ENCODE data around the gene RIT2. TPM values are rescaled to one million over a fixed set of nuclear protein-coding genes. Genes with fewer than 3 reads are reported as not detected.

The RIT2 gene
- total and polyA plus RNA-seq, 4 donors: not detected

- Histone ChIP-seq H3K9me3 (ENCODE audit: control insufficient read depth in 4 of 4, insufficient read depth in 3 of 4, low read length in 3 of 4) (no peaks in the 10 kb centered on the region), H3K9ac (ENCODE audit: insufficient read depth in 1 of 2, low read length in 2 of 2) (no peak overlapping the region), H3K4me3 (no peak overlapping the region), H3K4me1 (ENCODE audit: control insufficient read depth in 5 of 5, insufficient read depth in 5 of 5, low read length in 5 of 5) (peaks cover 0 to 23% (median 0%) of the 10 kb centered on the region in 5 donors), H3K27me3 (ENCODE audit: control insufficient read depth in 3 of 3, insufficient read depth in 3 of 3, low read length in 2 of 3) (no peaks in the 10 kb centered on the region), H3K36me3 (ENCODE audit: control insufficient read depth in 4 of 4, insufficient read depth in 4 of 4, low read length in 4 of 4) (no peaks in the 10 kb centered on the region), H3K27ac (ENCODE audit: low read depth in 1 of 2, low read length in 1 of 2) (no peak overlapping the region)
- DNase-seq (no peak), ATAC-seq (ENCODE audit: insufficient read depth, low FRiP score) (no peak)
- no peak for TF ChIP-seq CTCF (IDR thresholded peaks at IDR 0.05; ENCODE audit: control extremely low read depth, extremely low read depth)
- 96% methylated on average over 1 of the region's 1 CpG for WGBS, 2 donors
Measured at GRCh38 chr18:42980426-42980825, 135.1 kb downstream of the RIT2 start.

DNA sequence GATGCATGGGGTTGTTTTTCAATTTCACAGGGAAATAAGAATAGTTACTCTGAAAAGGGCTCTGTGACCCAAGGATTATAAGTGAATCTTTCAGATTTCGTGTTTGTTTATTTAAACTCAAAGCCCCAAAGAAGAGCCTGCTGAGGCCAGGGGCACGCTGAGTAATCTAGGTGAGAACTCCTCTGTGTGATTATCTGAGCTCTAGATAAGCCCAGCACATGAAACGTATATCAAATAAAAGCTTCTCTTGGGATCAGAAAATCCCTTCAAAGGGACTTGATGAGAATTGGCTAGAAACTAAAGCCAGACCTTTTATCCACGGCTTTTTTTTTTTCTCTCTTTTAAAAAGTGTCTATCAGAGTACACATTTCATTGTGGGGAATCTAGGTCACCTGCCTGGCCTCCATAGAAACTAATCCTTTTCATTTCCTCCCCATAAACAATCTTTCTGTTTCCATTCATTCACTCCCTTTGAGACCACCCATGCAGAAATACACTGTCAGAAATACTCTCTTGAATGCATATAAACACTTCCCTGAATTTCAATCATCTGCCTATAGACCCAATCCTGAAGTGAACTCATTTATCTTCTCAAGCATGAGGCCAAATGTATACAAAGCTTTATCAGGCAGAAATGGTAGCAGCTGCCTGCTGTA, 137.4 kb downstream of the RIT2 start:
- no peak for TF ChIP-seq CTCF (IDR thresholded peaks at IDR 0.05; ENCODE audit: control extremely low read depth, extremely low read depth)
- H3K27me3 ChIP-seq (ENCODE audit: control insufficient read depth in 3 of 3, insufficient read depth in 3 of 3, low read length in 2 of 3): no peaks in the 10 kb centered on the region
- WGBS, 2 donors: 46 to 54% methylated on average over 4 of the region's 4 CpGs
- no peaks in the 10 kb centered on the region for H3K36me3 ChIP-seq (ENCODE audit: control insufficient read depth in 4 of 4, insufficient read depth in 4 of 4, low read length in 4 of 4)
- ATAC-seq (ENCODE audit: insufficient read depth, low FRiP score) (no peak), DNase-seq (peak in 1 of 3 donors; percentile 12)
- H3K9me3 ChIP-seq (ENCODE audit: control insufficient read depth in 4 of 4, insufficient read depth in 3 of 4, low read length in 3 of 4): no peaks in the 10 kb centered on the region
- no peak overlapping the region for H3K9ac ChIP-seq (ENCODE audit: insufficient read depth in 1 of 2, low read length in 2 of 2)
- H3K4me3 ChIP-seq: no peak overlapping the region
- H3K27ac ChIP-seq (ENCODE audit: low read depth in 1 of 2, low read length in 1 of 2): no peak overlapping the region
- H3K4me1 ChIP-seq (ENCODE audit: control insufficient read depth in 5 of 5, insufficient read depth in 5 of 5, low read length in 5 of 5): peaks cover 0 to 23% (median 0%) of the 10 kb centered on the region in 5 donors

DNA sequence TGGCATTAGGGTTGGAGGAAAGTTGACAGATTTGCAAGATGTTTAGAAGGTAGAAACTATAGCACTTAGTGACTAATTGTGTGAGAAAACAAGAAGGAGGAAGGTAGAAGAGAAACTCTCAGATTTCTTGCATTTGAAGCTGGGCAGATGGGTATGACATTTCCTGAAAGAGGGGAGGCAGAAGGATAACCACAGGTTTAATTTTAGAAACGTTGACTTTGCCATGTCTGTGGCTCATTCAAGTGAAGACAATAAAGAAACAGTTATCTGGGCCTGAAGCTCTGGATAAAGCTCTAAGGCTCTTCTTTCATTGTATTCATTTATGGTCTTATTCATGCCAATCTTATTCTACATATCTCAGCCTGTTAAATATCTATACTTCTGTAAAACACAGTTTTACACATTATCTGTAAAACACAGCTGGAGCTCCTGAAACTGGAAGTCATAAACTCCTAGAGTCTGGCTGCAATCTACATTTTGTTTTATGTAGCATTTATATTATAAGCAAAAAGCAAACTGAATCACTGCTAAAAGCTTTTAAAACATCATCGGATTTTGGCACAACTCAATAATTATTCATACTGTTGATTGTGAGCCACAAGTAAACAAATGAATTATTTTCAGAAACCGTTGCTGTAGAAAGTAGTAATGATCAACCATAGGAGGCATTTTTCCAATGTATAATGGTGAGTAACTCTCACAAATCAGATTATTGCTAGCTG, 138.5 kb downstream of the RIT2 start:
- DNase-seq: peak in 2 of 3 donors; percentile 53 to 65
- H3K27me3 ChIP-seq (ENCODE audit: control insufficient read depth in 3 of 3, insufficient read depth in 3 of 3, low read length in 2 of 3): no peaks in the 10 kb centered on the region
- no peak overlapping the region for H3K4me3 ChIP-seq
- H3K9ac ChIP-seq (ENCODE audit: insufficient read depth in 1 of 2, low read length in 2 of 2): no peak overlapping the region
- no peaks in the 10 kb centered on the region for H3K9me3 ChIP-seq (ENCODE audit: control insufficient read depth in 4 of 4, insufficient read depth in 3 of 4, low read length in 3 of 4)
- H3K27ac ChIP-seq (ENCODE audit: low read depth in 1 of 2, low read length in 1 of 2): no peak overlapping the region
- H3K4me1 ChIP-seq (ENCODE audit: control insufficient read depth in 5 of 5, insufficient read depth in 5 of 5, low read length in 5 of 5): peaks cover 0 to 23% (median 0%) of the 10 kb centered on the region in 5 donors
- no peak for ATAC-seq (ENCODE audit: insufficient read depth, low FRiP score)
- no peaks in the 10 kb centered on the region for H3K36me3 ChIP-seq (ENCODE audit: control insufficient read depth in 4 of 4, insufficient read depth in 4 of 4, low read length in 4 of 4)
- 48 to 61% methylated on average over 3 of the region's 3 CpGs for WGBS, 2 donors
- no peak for TF ChIP-seq CTCF (IDR thresholded peaks at IDR 0.05; ENCODE audit: control extremely low read depth, extremely low read depth)

Data from lung (tissue), 12 donors.